B cell (primary cell): ENCODE results near the gene MMAB.

Experiments used
- EZH2 ChIP-seq: IDR thresholded peaks from 2 replicates; pipeline ENCODE4 v1.6.1; 2012; ENCODE audit warnings: borderline replicate concordance, low read depth, mild to moderate bottlenecking, moderate library complexity, low read length; ENCODE audit not compliant: insufficient read depth, poor library complexity, severe bottlenecking
- TF ChIP-seq, protein P1 (sequence below): fragments of 200-600 bp; IDR thresholded peaks from one replicate; pipeline ENCODE4 v1.8.0; 2022; ENCODE audit warnings: antibody characterized with exemption, mild to moderate bottlenecking

DNA sequence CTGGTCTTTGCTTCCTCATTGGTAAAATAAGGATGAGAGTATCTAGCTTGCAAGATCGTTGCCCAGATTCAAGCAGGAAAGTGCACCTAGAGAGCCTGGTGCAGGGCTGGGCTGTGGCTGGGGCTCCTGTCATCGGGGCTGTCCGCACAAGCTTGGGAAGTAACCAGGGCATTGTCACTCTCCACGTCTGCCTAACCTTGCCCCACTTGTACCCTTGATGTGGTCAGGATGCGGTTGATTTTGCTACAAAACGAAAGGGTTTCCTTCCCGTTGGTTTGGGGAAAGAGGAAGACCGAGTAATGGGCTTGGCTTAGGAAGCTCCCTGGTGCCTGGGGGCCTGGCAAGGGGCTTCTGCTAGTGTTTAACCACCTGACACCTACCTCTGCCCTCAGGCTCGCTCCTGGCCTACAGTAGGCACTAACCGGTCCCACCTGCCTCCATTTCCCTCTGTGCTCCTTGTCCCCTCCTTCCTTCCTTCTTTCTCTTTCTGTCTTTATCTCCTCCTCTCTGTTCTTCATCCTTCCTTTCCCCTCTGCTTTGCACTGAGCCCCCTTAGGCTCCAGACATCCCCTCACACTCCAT lies 22.1 kb upstream of the MMAB start:
- TF ChIP-seq, protein P1, sequence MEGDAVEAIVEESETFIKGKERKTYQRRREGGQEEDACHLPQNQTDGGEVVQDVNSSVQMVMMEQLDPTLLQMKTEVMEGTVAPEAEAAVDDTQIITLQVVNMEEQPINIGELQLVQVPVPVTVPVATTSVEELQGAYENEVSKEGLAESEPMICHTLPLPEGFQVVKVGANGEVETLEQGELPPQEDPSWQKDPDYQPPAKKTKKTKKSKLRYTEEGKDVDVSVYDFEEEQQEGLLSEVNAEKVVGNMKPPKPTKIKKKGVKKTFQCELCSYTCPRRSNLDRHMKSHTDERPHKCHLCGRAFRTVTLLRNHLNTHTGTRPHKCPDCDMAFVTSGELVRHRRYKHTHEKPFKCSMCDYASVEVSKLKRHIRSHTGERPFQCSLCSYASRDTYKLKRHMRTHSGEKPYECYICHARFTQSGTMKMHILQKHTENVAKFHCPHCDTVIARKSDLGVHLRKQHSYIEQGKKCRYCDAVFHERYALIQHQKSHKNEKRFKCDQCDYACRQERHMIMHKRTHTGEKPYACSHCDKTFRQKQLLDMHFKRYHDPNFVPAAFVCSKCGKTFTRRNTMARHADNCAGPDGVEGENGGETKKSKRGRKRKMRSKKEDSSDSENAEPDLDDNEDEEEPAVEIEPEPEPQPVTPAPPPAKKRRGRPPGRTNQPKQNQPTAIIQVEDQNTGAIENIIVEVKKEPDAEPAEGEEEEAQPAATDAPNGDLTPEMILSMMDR, result no peak
- TF ChIP-seq EZH2, result no peak
